Activated naive CD8-positive, alpha-beta T cell treated with anti-CD3 and anti-CD28 coated beads for 36 hours (primary cell): ENCODE data around the gene PSMD2. TPM values are rescaled to one million over a fixed set of nuclear protein-coding genes. Genes with fewer than 3 reads are reported as not detected.

Source experiments
- DNase-seq: peaks from one replicate; pipeline ENCODE4 v3.0.0; 2021
- H3K27ac Mint-ChIP-seq: one replicate; pipeline ENCODE4 v1.8.0; 2022; ENCODE audit warnings: mild to moderate bottlenecking, moderate library complexity, mixed read lengths
- H3K27me3 Mint-ChIP-seq: one replicate; pipeline ENCODE4 v1.8.0; 2022; ENCODE audit warnings: mild to moderate bottlenecking, mixed read lengths
- H3K36me3 Mint-ChIP-seq: one replicate; pipeline ENCODE4 v1.8.0; 2021; ENCODE audit warnings: mild to moderate bottlenecking, mixed read lengths
- H3K4me1 Mint-ChIP-seq: one replicate; pipeline ENCODE4 v1.8.0; 2021; ENCODE audit warnings: mixed read lengths
- H3K4me3 Mint-ChIP-seq: one replicate; pipeline ENCODE4 v1.8.0; 2022; ENCODE audit warnings: mild to moderate bottlenecking, moderate library complexity, mixed read lengths
- H3K9me3 Mint-ChIP-seq: one replicate; pipeline ENCODE4 v1.8.0; 2022; ENCODE audit warnings: mixed read lengths
- total RNA-seq, 2 experiments: library from RNA; stranded (reverse); gene quantifications; one replicate each; pipeline ENCODE4 v1.2.3, GENCODE V29; 2021

The PSMD2 gene
- total RNA-seq, 2 experiments from 2014 or later: 257 to 282 TPM

DNA sequence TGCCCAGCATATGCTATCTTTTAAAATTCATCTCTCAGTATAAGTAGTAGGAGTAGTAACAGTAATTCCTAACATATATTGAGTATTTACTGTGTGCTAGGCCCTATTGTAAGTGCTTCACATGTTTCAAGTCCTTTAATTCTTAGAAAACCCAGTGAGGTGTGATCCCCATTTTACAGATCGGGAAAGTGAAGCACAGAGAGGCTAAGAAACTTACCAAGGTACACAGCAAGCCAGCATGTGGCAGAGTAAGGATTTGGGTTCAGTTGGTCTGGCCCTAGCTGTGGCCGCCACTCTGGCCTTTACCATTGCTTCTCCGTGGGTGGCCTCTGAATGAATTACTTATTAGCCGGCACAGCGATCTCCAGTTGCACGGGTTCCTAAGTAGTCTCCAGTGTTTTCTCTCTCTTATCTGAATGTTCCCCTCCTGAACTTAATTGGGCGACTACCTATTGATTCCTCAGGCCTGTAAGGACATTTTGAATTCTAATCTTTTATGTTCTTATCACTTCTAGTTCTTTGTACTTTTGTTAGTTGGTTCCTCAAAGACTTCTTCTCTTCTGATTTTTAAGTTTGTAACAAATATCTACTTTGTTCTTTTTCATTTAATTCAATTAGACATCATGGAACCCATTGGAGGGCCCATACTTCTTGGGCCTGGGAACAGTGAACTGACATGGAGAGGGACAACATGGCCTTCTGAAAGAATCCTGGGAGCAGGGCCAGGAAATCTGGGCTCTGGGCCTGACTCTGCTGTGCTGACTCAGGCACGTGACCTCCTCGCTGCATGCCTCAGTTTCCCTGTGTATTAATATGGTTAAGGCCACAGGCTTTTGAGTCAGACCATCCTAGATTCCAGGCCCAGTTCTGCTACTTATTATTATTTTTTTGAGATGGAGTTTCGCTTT is 50.8 kb downstream of the PSMD2 start:
- H3K27ac Mint-ChIP-seq: no peak overlapping the region

DNA sequence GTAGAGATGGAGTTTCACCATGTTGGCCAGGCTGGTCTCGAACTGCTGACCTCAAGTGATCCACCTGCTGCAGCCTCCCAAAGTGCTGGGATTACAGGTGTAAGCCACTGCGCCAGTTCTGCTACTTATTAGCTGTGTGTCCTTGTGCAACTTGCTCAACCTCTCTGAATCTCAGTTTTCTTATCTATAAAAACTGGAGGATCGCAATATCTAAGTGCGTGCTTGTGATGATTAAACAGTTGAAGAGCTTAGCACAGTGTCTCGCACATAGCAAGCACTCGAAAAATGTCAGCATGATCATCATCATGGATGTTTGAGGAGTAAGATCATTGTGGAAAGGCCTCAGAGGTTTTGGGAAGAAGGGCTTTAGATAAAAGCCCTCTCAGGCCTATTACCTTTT is 51.6 kb downstream of the PSMD2 start:
- Mint-ChIP-seq H3K27me3 (no peaks in the 10 kb centered on the region), H3K36me3 (peaks cover 5% of the 10 kb centered on the region), H3K4me1 (no peaks in the 10 kb centered on the region), H3K27ac (no peak overlapping the region), H3K4me3 (no peak overlapping the region), H3K9me3 (no peaks in the 10 kb centered on the region)
- DNase-seq: no peak

More for the DNA sequence above, 50.8 kb downstream of the PSMD2 start:
- H3K36me3 Mint-ChIP-seq: no peaks in the 10 kb centered on the region
- H3K4me3 Mint-ChIP-seq: no peak overlapping the region
- DNase-seq: no peak
- no peaks in the 10 kb centered on the region for H3K27me3 Mint-ChIP-seq
- no peaks in the 10 kb centered on the region for H3K4me1 Mint-ChIP-seq
- no peaks in the 10 kb centered on the region for H3K9me3 Mint-ChIP-seq

DNA sequence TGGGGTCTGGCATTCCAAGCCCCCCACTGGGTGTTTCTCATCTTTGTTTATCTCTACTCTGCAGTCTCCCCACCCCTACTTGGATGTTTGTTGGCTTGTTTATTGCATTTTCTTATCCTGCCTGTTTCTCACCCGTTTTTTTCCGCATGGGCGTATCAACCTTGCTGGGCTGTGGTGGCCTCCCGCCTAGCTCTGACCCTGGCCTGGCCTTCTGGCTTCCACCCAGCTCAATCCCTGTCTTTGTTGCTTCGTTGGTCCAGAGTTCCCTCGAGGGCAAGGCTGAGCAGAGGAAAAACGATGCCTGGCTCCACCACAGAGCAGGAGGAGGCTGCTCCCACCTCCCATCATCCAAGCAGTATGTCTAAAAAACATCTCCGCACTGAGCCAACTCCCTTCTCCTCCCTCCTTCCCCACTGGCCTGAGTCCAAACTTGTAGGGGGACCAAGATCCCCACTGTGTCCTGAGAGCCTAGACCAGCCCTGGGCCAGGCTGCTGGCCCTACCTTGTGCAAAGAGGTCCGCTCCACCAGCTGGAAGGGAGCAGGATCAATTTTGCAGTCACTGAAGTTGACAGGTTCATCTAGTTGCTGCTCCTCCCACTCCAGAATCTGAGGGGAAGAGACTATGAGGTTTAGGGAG is 52.6 kb downstream of the PSMD2 start:
- DNase-seq: no peak
- no peaks in the 10 kb centered on the region for H3K4me1 Mint-ChIP-seq
- H3K4me3 Mint-ChIP-seq: no peak overlapping the region
- peaks cover 5% of the 10 kb centered on the region for H3K36me3 Mint-ChIP-seq
- no peak overlapping the region for H3K27ac Mint-ChIP-seq
- H3K9me3 Mint-ChIP-seq: no peaks in the 10 kb centered on the region
- H3K27me3 Mint-ChIP-seq: no peaks in the 10 kb centered on the region

DNA sequence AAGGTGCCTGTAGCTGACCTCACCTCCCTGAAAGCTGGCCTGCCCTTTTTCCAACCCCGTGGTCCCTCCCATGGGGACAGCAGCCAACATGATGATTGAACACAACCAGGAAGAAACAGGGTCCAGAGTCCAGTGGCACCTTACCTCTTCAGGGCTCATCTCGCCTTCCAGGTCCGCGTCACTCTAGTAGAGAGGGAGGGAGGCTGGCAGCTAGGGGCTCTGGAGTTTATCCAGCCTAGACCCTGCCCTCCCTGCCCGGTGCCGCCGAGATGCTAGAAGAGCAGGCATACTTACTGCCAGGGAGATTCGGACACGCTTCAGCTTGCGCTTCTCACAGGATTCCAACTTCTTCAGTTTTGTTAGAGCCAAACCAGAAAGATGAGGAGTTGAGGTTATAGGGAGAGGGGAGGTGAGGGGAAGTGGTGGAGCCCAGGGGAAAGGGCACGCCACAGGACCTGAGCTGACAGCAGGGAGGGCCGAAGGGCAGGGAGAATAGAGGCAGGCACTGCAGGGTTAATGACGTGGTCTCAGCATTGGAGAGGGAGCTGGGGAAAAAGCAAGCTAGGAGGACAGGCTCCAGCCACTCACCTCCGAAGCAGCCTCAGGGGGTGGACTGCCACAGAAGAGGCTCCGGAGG is 53.2 kb downstream of the PSMD2 start:
- Mint-ChIP-seq H3K4me1 (no peaks in the 10 kb centered on the region), H3K9me3 (no peaks in the 10 kb centered on the region), H3K27me3 (no peaks in the 10 kb centered on the region), H3K36me3 (peaks cover 5% of the 10 kb centered on the region), H3K4me3 (no peak overlapping the region), H3K27ac (no peak overlapping the region)
- DNase-seq: no peak

DNA sequence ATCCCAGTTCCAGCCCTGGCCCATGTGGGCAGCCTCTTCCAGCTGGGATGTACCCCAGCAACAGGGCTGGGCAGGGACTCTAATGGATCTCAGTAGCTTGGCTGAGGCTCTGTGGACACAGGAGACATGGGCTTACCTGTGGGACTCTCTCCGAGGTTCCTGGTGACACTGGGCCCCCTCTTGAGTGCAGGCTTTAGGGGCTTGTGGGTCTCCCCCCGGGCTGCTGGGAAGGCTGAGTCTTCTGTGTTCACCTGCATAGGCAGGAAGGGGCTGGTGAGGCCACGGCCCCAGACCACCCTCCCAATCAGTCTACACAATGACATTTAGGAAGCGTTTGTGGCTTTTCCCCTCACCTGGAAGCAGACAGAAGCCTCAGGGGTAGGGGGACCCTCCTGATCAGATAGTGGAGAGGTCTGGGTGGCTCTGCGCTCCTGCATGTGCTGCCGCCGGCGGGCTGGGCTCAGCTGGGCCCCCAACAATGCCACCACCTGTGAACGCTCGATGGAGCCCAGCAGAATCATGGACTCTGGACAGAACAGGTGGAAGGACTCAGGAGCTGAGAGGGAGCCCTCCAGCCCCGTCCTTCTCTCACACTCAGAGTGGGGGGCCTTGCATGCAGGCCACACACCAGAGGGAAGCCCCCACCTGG is 54.0 kb downstream of the PSMD2 start:
- no peak for DNase-seq
- Mint-ChIP-seq H3K27me3 (no peaks in the 10 kb centered on the region), H3K27ac (no peak overlapping the region), H3K36me3 (peaks cover 5% of the 10 kb centered on the region), H3K9me3 (no peaks in the 10 kb centered on the region), H3K4me1 (no peaks in the 10 kb centered on the region), H3K4me3 (no peak overlapping the region)

DNA sequence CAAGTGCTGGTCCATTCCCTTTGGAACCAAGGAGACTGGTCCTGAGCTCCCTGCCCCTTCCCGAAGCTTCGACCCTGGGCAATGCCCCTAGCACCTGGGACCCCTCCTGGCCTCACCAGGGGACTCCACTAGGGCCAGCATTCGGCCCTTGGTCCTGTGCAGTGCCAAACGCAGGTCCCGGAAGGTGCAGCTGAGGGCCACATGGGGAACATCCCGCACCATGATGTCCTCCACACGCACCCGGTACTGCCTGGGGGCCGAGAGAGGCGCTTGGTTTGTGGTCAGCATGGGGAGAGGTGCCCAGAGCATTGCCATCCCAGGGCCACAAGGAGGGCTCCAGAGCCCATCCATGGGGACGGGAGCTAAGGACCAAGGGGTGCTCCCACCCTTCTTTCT is 54.5 kb downstream of the PSMD2 start:
- H3K27me3 Mint-ChIP-seq: no peaks in the 10 kb centered on the region
- no peak overlapping the region for H3K27ac Mint-ChIP-seq
- peaks cover 5% of the 10 kb centered on the region for H3K36me3 Mint-ChIP-seq
- no peak for DNase-seq
- H3K4me1 Mint-ChIP-seq: no peaks in the 10 kb centered on the region
- H3K4me3 Mint-ChIP-seq: no peak overlapping the region
- H3K9me3 Mint-ChIP-seq: no peaks in the 10 kb centered on the region

DNA sequence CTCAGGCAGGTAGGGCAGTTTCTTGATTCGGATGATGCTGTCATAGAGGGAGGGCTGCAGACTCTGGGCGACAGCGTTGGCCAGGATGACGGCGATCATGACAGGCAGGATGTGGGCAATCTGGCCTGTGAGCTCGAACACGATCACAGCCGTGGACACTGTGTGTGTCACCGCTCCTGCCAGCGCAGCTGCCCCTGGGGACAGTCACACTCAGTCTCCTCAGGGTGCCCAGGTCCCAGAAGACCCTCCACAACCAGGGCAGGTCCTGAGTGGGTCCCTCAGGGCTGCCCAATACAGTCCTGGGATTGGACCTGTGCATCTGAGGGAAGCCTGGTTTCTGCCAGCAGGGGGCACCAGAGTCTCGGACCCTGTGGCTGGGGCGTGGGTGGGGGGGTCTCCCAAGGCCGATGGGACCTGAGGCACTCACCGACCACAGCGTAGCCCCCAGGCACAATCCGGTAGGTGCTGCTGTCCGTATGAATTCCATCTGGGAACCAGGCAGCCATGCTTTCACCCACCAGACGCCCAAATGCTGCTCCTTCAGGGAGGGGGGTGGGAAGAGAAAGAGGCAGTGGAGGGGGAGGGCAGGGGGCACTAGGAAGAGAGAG is 55.2 kb downstream of the PSMD2 start:
- Mint-ChIP-seq H3K9me3 (no peaks in the 10 kb centered on the region), H3K27me3 (no peaks in the 10 kb centered on the region), H3K36me3 (peaks cover 5% of the 10 kb centered on the region), H3K27ac (no peak overlapping the region), H3K4me1 (no peaks in the 10 kb centered on the region), H3K4me3 (no peak overlapping the region)
- DNase-seq: peak; percentile 45

DNA sequence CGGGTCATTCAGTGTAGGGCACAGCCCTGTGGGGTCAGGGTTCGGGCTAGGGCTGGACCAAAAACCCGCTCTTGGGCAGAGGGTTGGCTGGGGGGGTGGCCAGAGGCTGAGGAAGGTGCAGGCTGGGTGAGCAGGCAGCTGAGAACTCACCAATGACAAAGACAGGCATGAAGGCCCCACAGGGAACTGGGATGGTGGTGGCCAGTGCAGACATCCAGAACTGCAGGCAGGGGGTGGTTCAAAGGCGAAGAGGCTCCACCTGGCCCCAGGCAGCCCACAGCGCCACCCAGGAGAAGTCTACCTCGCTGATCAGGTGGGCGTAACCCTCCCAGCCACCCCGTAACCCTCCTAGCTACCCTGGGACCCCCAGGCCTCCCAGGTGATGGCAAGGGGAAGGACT is 55.7 kb downstream of the PSMD2 start:
- no peaks in the 10 kb centered on the region for H3K27me3 Mint-ChIP-seq
- H3K4me3 Mint-ChIP-seq: no peak overlapping the region

DNA sequence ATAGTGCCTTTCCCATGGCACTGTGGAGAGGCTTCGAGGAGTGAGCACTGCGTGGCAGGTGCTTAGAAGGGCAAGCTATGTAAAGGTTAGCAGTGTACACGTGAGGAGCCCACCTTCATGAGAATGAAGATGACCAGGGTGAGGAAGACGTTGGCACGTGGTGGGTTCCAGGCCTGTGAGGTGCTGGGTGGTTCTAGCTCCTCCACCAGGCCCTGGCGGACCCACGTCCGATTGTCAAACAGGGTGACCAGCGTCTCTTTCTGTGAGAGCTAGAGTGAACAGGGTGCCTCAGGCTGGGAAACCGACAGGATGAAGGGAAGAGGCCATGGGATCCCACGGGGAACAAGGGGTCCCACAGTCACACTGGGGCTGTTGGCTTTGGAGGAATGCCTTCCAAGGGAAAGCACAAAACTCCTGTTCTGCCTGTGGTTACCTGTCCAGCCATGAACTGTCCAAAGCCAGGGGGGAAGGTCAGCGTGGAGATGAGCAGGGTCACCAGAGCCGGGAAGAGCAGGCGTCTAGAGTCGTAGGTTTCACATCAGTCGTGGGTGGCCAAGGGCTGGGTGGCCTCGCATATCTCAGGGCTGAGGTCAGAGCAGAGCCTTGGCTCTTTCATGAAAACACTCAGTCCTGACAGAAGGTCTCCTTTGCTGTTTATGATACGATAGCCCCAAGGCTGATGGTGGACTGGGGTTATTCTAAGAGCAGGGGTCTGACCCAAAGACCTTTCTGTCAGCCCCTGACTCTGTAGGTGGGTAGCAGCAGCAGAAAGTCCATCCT is 56.4 kb downstream of the PSMD2 start:
- H3K36me3 Mint-ChIP-seq: peaks cover 5% of the 10 kb centered on the region
- no peak overlapping the region for H3K27ac Mint-ChIP-seq
- H3K9me3 Mint-ChIP-seq: no peaks in the 10 kb centered on the region
- no peaks in the 10 kb centered on the region for H3K27me3 Mint-ChIP-seq
- H3K4me3 Mint-ChIP-seq: no peak overlapping the region
- peaks cover 6% of the 10 kb centered on the region for H3K4me1 Mint-ChIP-seq
- no peak for DNase-seq

More for the DNA sequence above, 55.7 kb downstream of the PSMD2 start:
- Mint-ChIP-seq H3K9me3 (no peaks in the 10 kb centered on the region), H3K27ac (no peak overlapping the region), H3K36me3 (peaks cover 5% of the 10 kb centered on the region), H3K4me1 (no peaks in the 10 kb centered on the region)
- DNase-seq: no peak

DNA sequence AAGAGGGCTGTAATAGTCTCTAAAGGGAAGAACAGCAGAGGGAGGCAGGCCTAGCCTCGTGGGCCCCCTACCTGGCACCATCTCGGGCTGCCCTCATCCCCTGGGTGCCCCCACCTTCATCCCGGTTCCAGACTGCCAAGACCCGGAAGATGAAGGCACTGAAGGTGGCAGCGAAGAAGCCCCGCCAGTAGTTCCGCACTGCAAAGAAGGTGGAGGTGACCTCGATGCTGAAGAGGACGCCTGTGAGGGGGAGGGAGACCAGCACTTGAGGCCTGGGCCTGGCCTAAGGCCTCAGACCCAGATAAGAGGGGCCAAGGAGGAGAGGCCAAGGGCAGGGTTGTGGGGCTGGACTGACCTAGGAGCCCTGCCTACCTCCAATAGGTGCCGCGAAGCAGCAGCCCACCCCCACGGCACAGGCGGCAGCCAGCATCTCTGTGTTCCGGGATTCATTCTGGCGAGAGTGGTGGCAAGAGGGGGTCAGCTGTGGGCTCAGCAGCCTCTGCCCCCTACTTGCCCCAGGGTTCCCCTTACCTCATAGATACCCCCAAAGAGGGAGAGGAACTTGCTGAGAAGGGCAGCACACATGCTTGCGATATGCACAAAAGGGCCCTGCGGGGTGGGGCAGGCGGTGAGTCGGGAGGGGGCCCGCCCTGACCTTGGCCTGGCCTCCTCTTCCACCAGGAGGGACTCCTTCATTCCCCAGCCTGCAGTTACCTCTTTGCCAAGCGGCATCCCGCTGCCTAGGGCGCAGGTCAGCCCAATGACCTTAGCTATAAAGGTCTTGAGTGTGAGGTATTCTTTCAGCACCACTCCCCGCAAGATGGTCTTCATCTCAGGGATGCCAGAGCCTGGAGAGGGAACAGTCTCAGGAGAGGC is 58.4 kb downstream of the PSMD2 start:
- H3K27ac Mint-ChIP-seq: no peak overlapping the region
- no peaks in the 10 kb centered on the region for H3K27me3 Mint-ChIP-seq
- H3K4me3 Mint-ChIP-seq: no peak overlapping the region
- H3K4me1 Mint-ChIP-seq: peaks cover 10% of the 10 kb centered on the region
- H3K9me3 Mint-ChIP-seq: no peaks in the 10 kb centered on the region
- H3K36me3 Mint-ChIP-seq: peaks cover 5% of the 10 kb centered on the region
- DNase-seq: no peak

DNA sequence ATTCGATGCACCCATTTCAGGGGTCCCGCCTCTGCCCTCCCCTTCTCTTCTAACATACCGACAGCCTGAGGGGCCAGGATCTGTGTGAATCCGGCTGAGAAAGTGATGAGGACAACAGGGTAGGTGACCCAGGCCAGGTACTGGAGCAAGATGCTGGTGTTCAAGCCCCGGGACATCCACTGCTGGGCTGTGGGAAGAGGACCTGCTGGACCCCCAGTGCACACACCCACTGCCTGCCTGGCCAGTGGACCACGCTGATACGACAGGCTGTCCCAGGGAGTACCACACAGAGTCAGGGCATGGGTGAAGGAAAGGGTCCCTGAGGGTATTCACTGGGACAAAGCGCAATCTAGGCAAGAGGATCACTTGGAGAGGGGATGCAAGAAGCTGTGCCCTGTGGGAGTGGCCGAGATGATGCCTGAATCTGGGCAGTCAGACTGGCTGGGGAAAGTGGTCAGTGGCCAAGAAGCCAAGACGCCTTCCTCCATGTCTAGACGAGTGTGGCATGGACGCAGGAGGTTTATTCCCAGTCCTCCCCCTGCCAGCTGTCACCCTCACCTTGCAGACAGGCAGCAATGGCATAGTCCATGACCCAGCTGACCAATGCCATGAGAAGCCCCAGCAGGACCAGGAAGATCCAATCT is 59.2 kb downstream of the PSMD2 start:
- H3K36me3 Mint-ChIP-seq: peaks cover 7% of the 10 kb centered on the region
- H3K27me3 Mint-ChIP-seq: peaks cover 3% of the 10 kb centered on the region
- peaks cover 10% of the 10 kb centered on the region for H3K4me1 Mint-ChIP-seq
- no peaks in the 10 kb centered on the region for H3K9me3 Mint-ChIP-seq
- H3K27ac Mint-ChIP-seq: no peak overlapping the region
- H3K4me3 Mint-ChIP-seq: no peak overlapping the region
- no peak for DNase-seq
